ENCODE data around the gene INS. TPM values are rescaled to one million over a fixed set of nuclear protein-coding genes. Genes with fewer than 3 reads are reported as not detected.

INS gene
- total RNA-seq, 4 donors from 2014 or later, result not detected

GRCh38 chr11:2165571-2165970 lies 4.6 kb upstream of the INS start:
- Histone ChIP-seq H3K9me3 (no peaks in the 10 kb centered on the region), H3K27me3 (peaks cover 96% of the 10 kb centered on the region), H3K4me1 (peaks cover 0 to 10% (median 7%) of the 10 kb centered on the region in 3 donors), H3K4me3 (no peak overlapping the region), H3K27ac (no peak overlapping the region), H3K36me3 (no peaks in the 10 kb centered on the region)
- TF ChIP-seq POLR2AphosphoS5 (IDR thresholded peaks at IDR 0.05), result no peak
- TF ChIP-seq POLR2A (IDR thresholded peaks at IDR 0.05), result no peak
- no peak for TF ChIP-seq CTCF (IDR thresholded peaks at IDR 0.05)
- TF ChIP-seq EP300 (IDR thresholded peaks at IDR 0.05), result no peak
- no peak for ATAC-seq
- WGBS, 2 donors (ENCODE audit: low coverage in 1 of 2), result no CpG with 5 or more reads among the region's 13 CpGs

- WGBS, 2 donors (ENCODE audit: low coverage in 1 of 2), result 55% methylated on average over 4 of the region's 20 CpGs; no CpG with 5 or more reads in 1 of the 2 donors
- ATAC-seq, result no peak
Observed at GRCh38 chr11:2164861-2165555, 4.0 kb upstream of the INS start.

GRCh38 chr11:2164081-2164480 lies 3.1 kb upstream of the INS start:
- ATAC-seq, result no peak

More at GRCh38 chr11:2164861-2165555, 4.0 kb upstream of the INS start:
- Histone ChIP-seq H3K4me3 (no peak overlapping the region), H3K27ac (no peak overlapping the region), H3K4me1 (peaks cover 0 to 10% (median 7%) of the 10 kb centered on the region in 3 donors), H3K36me3 (no peaks in the 10 kb centered on the region), H3K9me3 (no peaks in the 10 kb centered on the region), H3K27me3 (peaks cover 93% of the 10 kb centered on the region)
- no peak for TF ChIP-seq CTCF (IDR thresholded peaks at IDR 0.05)
- no peak for TF ChIP-seq EP300 (IDR thresholded peaks at IDR 0.05)
- TF ChIP-seq POLR2AphosphoS5 (IDR thresholded peaks at IDR 0.05), result no peak
- no peak for TF ChIP-seq POLR2A (IDR thresholded peaks at IDR 0.05)

GRCh38 chr11:2163428-2163978 lies 2.5 kb upstream of the INS start:
- Histone ChIP-seq H3K4me1 (peaks cover 0 to 10% (median 7%) of the 10 kb centered on the region in 3 donors), H3K36me3 (no peaks in the 10 kb centered on the region), H3K4me3 (no peak overlapping the region), H3K27ac (no peak overlapping the region), H3K9me3 (no peaks in the 10 kb centered on the region), H3K27me3 (peaks cover 84% of the 10 kb centered on the region)
- no CpG with 5 or more reads among the region's 12 CpGs for WGBS, 2 donors (ENCODE audit: low coverage in 1 of 2)
- ATAC-seq, result no peak
- TF ChIP-seq EP300 (IDR thresholded peaks at IDR 0.05), result no peak
- no peak for TF ChIP-seq POLR2A (IDR thresholded peaks at IDR 0.05)
- TF ChIP-seq CTCF (IDR thresholded peaks at IDR 0.05), result no peak
- no peak for TF ChIP-seq POLR2AphosphoS5 (IDR thresholded peaks at IDR 0.05)

More at GRCh38 chr11:2164081-2164480, 3.1 kb upstream of the INS start:
- H3K4me3 ChIP-seq, result no peak overlapping the region
- H3K4me1 ChIP-seq, result peaks cover 0 to 10% (median 7%) of the 10 kb centered on the region in 3 donors
- H3K36me3 ChIP-seq, result no peaks in the 10 kb centered on the region
- no peak overlapping the region for H3K27ac ChIP-seq
- peaks cover 84% of the 10 kb centered on the region for H3K27me3 ChIP-seq
- TF ChIP-seq POLR2AphosphoS5 (IDR thresholded peaks at IDR 0.05), result no peak
- no peak for TF ChIP-seq POLR2A (IDR thresholded peaks at IDR 0.05)
- TF ChIP-seq CTCF (IDR thresholded peaks at IDR 0.05), result no peak
- TF ChIP-seq EP300 (IDR thresholded peaks at IDR 0.05), result no peak
- no peaks in the 10 kb centered on the region for H3K9me3 ChIP-seq
- 40% methylated on average over 1 of the region's 22 CpGs; no CpG with 5 or more reads in 1 of the 2 donors for WGBS, 2 donors (ENCODE audit: low coverage in 1 of 2)
